ENCODE data around the gene ICAM2.
A peak's percentile ranks its signal among the peaks of the same experiment; 100 is the strongest.
"Not testable (repeated sequence)": the region's sequence is repeated elsewhere in the genome, so short reads cannot be mapped to it uniquely, and the experiment has no call there.

ICAM2 gene

GRCh38 chr17:64022611-64023063 lies 2.2 kb upstream of the ICAM2 start:
- Histone ChIP-seq H3K27ac (peak overlapping the region in 8 of 11 experiments; percentile 30 to 97 (median 90); a peak in 16 of 22 replicates), H3K4me1 (peaks cover 33 to 90% (median 83%) of the 10 kb centered on the region in 10 experiments), H3K4me2 (peak overlapping the region in 8 of 11 experiments; percentile 83 to 96 (median 88); a peak in 14 of 22 replicates), H3K4me3 (no peak overlapping the region), H3K36me3 (no peaks in the 10 kb centered on the region), H4K20me1 (no peaks in the 10 kb centered on the region), H3K27me3 (no peaks in the 10 kb centered on the region), H3K9me3 (replicated peaks in 1 of 11) (no peaks in the 10 kb centered on the region), H3K9ac (peak overlapping the region in 5 of 11 experiments; percentile 18 to 93 (median 31); a peak in 7 of 22 replicates)
- TF ChIP-seq Cebpa-rat (IDR thresholded peaks at IDR 0.05) = no peak

- H3K27me3 ChIP-seq; H3K36me3 ChIP-seq; H3K9me3 ChIP-seq (replicated peaks in 1 of 11); H4K20me1 ChIP-seq: not testable (repeated sequence)
- Histone ChIP-seq H3K9ac (peak overlapping the region; percentile 76 to 93 (median 84)), H3K4me2 (peak overlapping the region; percentile 83 to 97 (median 89)), H3K4me3 (peak overlapping the region; percentile 56 to 80 (median 68)), H3K27ac (peak overlapping the region in 10 of 11 experiments; percentile 72 to 97 (median 90); a peak in 19 of 22 replicates), H3K4me1 (peaks cover 62 to 96% (median 87%) of the 10 kb centered on the region in 10 experiments)
Measured at GRCh38 chr17:64019551-64019961, 877 bp downstream of the ICAM2 start.

GRCh38 chr17:64017381-64017980 lies 3.0 kb downstream of the ICAM2 start:
- H3K27ac ChIP-seq = peak overlapping the region in 8 of 11 experiments; percentile 85 to 97 (median 92); a peak in 16 of 22 replicates
- no peaks in the 10 kb centered on the region; a peak in 1 of 22 replicates for H4K20me1 ChIP-seq
- peak overlapping the region in 8 of 10 experiments; percentile 12 to 74 (median 68); a peak in 11 of 20 replicates for H3K4me3 ChIP-seq
- H3K9me3 ChIP-seq (replicated peaks in 1 of 11) = peaks cover 0 to 6% (median 4%) of the 10 kb centered on the region in 11 experiments; a peak in 4 of 22 replicates
- peaks cover 0 to 11% (median 6%) of the 10 kb centered on the region in 11 experiments; a peak in 11 of 22 replicates for H3K36me3 ChIP-seq
- no peak for TF ChIP-seq Cebpa-rat (IDR thresholded peaks at IDR 0.05)
- H3K27me3 ChIP-seq = no peaks in the 10 kb centered on the region
- peaks cover 76 to 95% (median 83%) of the 10 kb centered on the region in 10 experiments for H3K4me1 ChIP-seq
- H3K9ac ChIP-seq = peak overlapping the region in 6 of 11 experiments; percentile 76 to 93 (median 85); a peak in 11 of 22 replicates
- H3K4me2 ChIP-seq = peak overlapping the region; percentile 83 to 97 (median 90)

- no peak for TF ChIP-seq Cebpa-rat (IDR thresholded peaks at IDR 0.05)
- peak overlapping the region; percentile 44 to 97 (median 85); a peak in 21 of 22 replicates for H3K27ac ChIP-seq
- H3K9me3 ChIP-seq (replicated peaks in 1 of 11) = peaks cover 0 to 6% (median 4%) of the 10 kb centered on the region in 11 experiments; a peak in 4 of 22 replicates
- H3K4me1 ChIP-seq = peaks cover 71 to 90% (median 78%) of the 10 kb centered on the region in 10 experiments
- H3K4me2 ChIP-seq = peak overlapping the region; percentile 83 to 98 (median 89); a peak in 21 of 22 replicates
- H4K20me1 ChIP-seq = no peaks in the 10 kb centered on the region; a peak in 1 of 22 replicates
- peak overlapping the region; percentile 57 to 93 (median 72); a peak in 19 of 22 replicates for H3K9ac ChIP-seq
- no peaks in the 10 kb centered on the region for H3K27me3 ChIP-seq
- H3K4me3 ChIP-seq = peak overlapping the region; percentile 21 to 74 (median 48); a peak in 18 of 20 replicates
- peaks cover 0 to 16% (median 11%) of the 10 kb centered on the region in 11 experiments; a peak in 14 of 22 replicates for H3K36me3 ChIP-seq
Measured at GRCh38 chr17:64016974-64017373, 3.5 kb downstream of the ICAM2 start.

- Histone ChIP-seq H3K4me3 (peak overlapping the region; percentile 21 to 74 (median 48); a peak in 19 of 20 replicates), H3K4me1 (peaks cover 67 to 87% (median 75%) of the 10 kb centered on the region in 10 experiments), H3K36me3 (peaks cover 0 to 22% (median 17%) of the 10 kb centered on the region in 11 experiments; a peak in 14 of 22 replicates), H3K27me3 (no peaks in the 10 kb centered on the region), H3K27ac (peak overlapping the region; percentile 44 to 97 (median 85); a peak in 21 of 22 replicates), H3K4me2 (peak overlapping the region; percentile 83 to 98 (median 89)), H3K9ac (peak overlapping the region; percentile 57 to 93 (median 72); a peak in 21 of 22 replicates), H3K9me3 (replicated peaks in 1 of 11) (peaks cover 0 to 6% (median 4%) of the 10 kb centered on the region in 11 experiments; a peak in 4 of 22 replicates), H4K20me1 (no peaks in the 10 kb centered on the region; a peak in 1 of 22 replicates)
- no peak for TF ChIP-seq Cebpa-rat (IDR thresholded peaks at IDR 0.05)
Measured at GRCh38 chr17:64016231-64016784, 4.1 kb downstream of the ICAM2 start.

GRCh38 chr17:64015447-64015846 lies 5.0 kb downstream of the ICAM2 start:
- Histone ChIP-seq H3K9ac (peak overlapping the region in 10 of 11 experiments; percentile 63 to 93 (median 72); a peak in 18 of 22 replicates), H3K4me2 (peak overlapping the region; percentile 83 to 98 (median 89)), H3K27ac (peak overlapping the region; percentile 31 to 97 (median 85); a peak in 21 of 22 replicates), H3K4me1 (peaks cover 61 to 87% (median 76%) of the 10 kb centered on the region in 10 experiments), H3K36me3 (peaks cover 0 to 27% (median 21%) of the 10 kb centered on the region in 11 experiments; a peak in 14 of 22 replicates), H3K4me3 (peak overlapping the region in 8 of 10 experiments; percentile 44 to 74 (median 54); a peak in 12 of 20 replicates), H3K27me3 (no peaks in the 10 kb centered on the region), H3K9me3 (replicated peaks in 1 of 11) (peaks cover 0 to 6% (median 4%) of the 10 kb centered on the region in 11 experiments; a peak in 4 of 22 replicates), H4K20me1 (peaks cover 0 to under 1% (median 0%) of the 10 kb centered on the region in 11 experiments; a peak in 1 of 22 replicates)
- TF ChIP-seq Cebpa-rat (IDR thresholded peaks at IDR 0.05) = no peak

- Histone ChIP-seq H3K4me2 (peak overlapping the region; percentile 62 to 94 (median 85)), H3K27ac (peak overlapping the region in 10 of 11 experiments; percentile 9 to 86 (median 60); a peak in 18 of 22 replicates), H3K9me3 (replicated peaks in 1 of 11) (peaks cover 0 to 6% (median 4%) of the 10 kb centered on the region in 11 experiments; a peak in 4 of 22 replicates), H4K20me1 (peaks cover 0 to 54% (median 8%) of the 10 kb centered on the region in 11 experiments; a peak in 8 of 22 replicates), H3K4me1 (peaks cover 71 to 93% (median 81%) of the 10 kb centered on the region in 10 experiments), H3K9ac (peak overlapping the region in 5 of 11 experiments; percentile 8 to 73 (median 28); a peak in 4 of 22 replicates), H3K36me3 (peaks cover 0 to 53% (median 27%) of the 10 kb centered on the region in 11 experiments; a peak in 17 of 22 replicates), H3K4me3 (no peak overlapping the region), H3K27me3 (no peaks in the 10 kb centered on the region)
- no peak; a peak in 2 of 22 replicates for TF ChIP-seq Cebpa-rat (IDR thresholded peaks at IDR 0.05)
Measured at GRCh38 chr17:64009571-64010402, 10.6 kb downstream of the ICAM2 start.
